WTC11 (cell line): ENCODE measurements around the gene FBXO47. TPM values are rescaled to one million over a fixed set of nuclear protein-coding genes. Genes with fewer than 3 reads are reported as not detected.

Source experiments
- ATAC-seq: fragments of 200-7000 bp; cut with Tn5 transposase; 2 replicates; pipeline ENCODE4 v1.10.0; 2021; ENCODE audit warnings: mild to moderate bottlenecking, moderate library complexity
- CTCF ChIA-PET: fragments of 300-600 bp; sonication (Branson Sonifier 250); formaldehyde crosslinking; loops from one replicate; lab custom pipeline; 2021; ENCODE audit warnings: antibody characterized with exemption; lab: Charles Lee
- POLR2A ChIA-PET: fragments of 350-600 bp; sonication (Branson Sonifier 250); formaldehyde crosslinking; loops from one replicate; lab custom pipeline; 2021; ENCODE audit warnings: antibody characterized with exemption; lab: Charles Lee
- DNase-seq: peaks from one replicate; pipeline ENCODE4 v3.0.0; 2021; ENCODE audit warnings: low spot score
- H3K27ac Mint-ChIP-seq: 2 replicates; pipeline ENCODE4 v1.8.0; 2021; ENCODE audit warnings: mixed read lengths
- H3K27me3 Mint-ChIP-seq: 2 replicates; pipeline ENCODE4 v1.8.0; 2021; ENCODE audit warnings: low read depth, mild to moderate bottlenecking, moderate library complexity, mixed read lengths
- H3K36me3 Mint-ChIP-seq: 2 replicates; pipeline ENCODE4 v1.8.0; 2021; ENCODE audit warnings: mixed read lengths
- H3K4me1 Mint-ChIP-seq: 2 replicates; pipeline ENCODE4 v1.8.0; 2022; ENCODE audit warnings: mixed read lengths
- H3K4me3 Mint-ChIP-seq: 2 replicates; pipeline ENCODE4 v1.8.0; 2021; ENCODE audit warnings: mild to moderate bottlenecking, moderate library complexity, mixed read lengths
- H3K9me3 Mint-ChIP-seq: 2 replicates; pipeline ENCODE4 v1.8.0; 2021; ENCODE audit warnings: mixed read lengths
- ATF6 ChIP-seq: sonication (generic); formaldehyde crosslinking; IDR thresholded peaks from 2 replicates; pipeline ENCODE4 v1.8.1; 2023; ENCODE audit warnings: mild to moderate bottlenecking, missing genetic modification reagents
- ELF4 ChIP-seq: sonication (generic); formaldehyde crosslinking; IDR thresholded peaks from 2 replicates; pipeline ENCODE4 v1.8.1; 2022; ENCODE audit warnings: low read depth, mild to moderate bottlenecking, moderate library complexity, missing genetic modification reagents
- EMX1 ChIP-seq: fragments of 250-450 bp; sonication (Bioruptor Pico); IDR thresholded peaks from 2 replicates; pipeline ENCODE4 v1.8.0; 2021; ENCODE audit warnings: mild to moderate bottlenecking
- ETV6 ChIP-seq: sonication (generic); formaldehyde crosslinking; IDR thresholded peaks from 2 replicates; pipeline ENCODE4 v1.8.1; 2022; ENCODE audit warnings: mild to moderate bottlenecking, missing genetic modification reagents
- FOXJ3 ChIP-seq: sonication (generic); formaldehyde crosslinking; IDR thresholded peaks from 2 replicates; pipeline ENCODE4 v1.9.0; 2021; ENCODE audit warnings: missing genetic modification reagents, mild to moderate bottlenecking, borderline replicate concordance
- FOXK1 ChIP-seq: sonication (generic); formaldehyde crosslinking; IDR thresholded peaks from 2 replicates; pipeline ENCODE4 v1.8.0; 2022; ENCODE audit warnings: mild to moderate bottlenecking, moderate library complexity, missing genetic modification reagents
- HMGXB4 ChIP-seq: sonication (generic); formaldehyde crosslinking; IDR thresholded peaks from 2 replicates; pipeline ENCODE4 v1.8.1; 2023; ENCODE audit warnings: mild to moderate bottlenecking, moderate library complexity, missing genetic modification reagents
- IRF2 ChIP-seq: sonication (generic); formaldehyde crosslinking; IDR thresholded peaks from 2 replicates; pipeline ENCODE4 v1.8.0; 2022; ENCODE audit warnings: low read depth, missing genetic modification reagents, borderline replicate concordance
- JUN ChIP-seq: sonication (generic); formaldehyde crosslinking; IDR thresholded peaks from 2 replicates; pipeline ENCODE4 v1.8.0; 2023; ENCODE audit warnings: mild to moderate bottlenecking, missing genetic modification reagents
- SMAD3 ChIP-seq: sonication (generic); formaldehyde crosslinking; IDR thresholded peaks from 2 replicates; pipeline ENCODE4 v1.8.0; 2022; ENCODE audit warnings: missing genetic modification reagents, mild to moderate bottlenecking, borderline replicate concordance
- STAT6 ChIP-seq: sonication (generic); formaldehyde crosslinking; conservative IDR thresholded peaks from 2 replicates; pipeline ENCODE4 v1.8.1; 2023; ENCODE audit warnings: mild to moderate bottlenecking, low read depth, missing genetic modification reagents, moderate library complexity
- TEAD1 ChIP-seq: sonication (generic); formaldehyde crosslinking; IDR thresholded peaks from 2 replicates; pipeline ENCODE4 v1.8.0; 2022; ENCODE audit warnings: mild to moderate bottlenecking, missing genetic modification reagents
- ZNF219 ChIP-seq: sonication (generic); formaldehyde crosslinking; IDR thresholded peaks from 2 replicates; pipeline ENCODE4 v1.8.0; 2023; ENCODE audit warnings: missing genetic modification reagents, mild to moderate bottlenecking, borderline replicate concordance
- ZNF263 ChIP-seq: sonication (generic); formaldehyde crosslinking; IDR thresholded peaks from 2 replicates; pipeline ENCODE4 v1.8.1; 2022; ENCODE audit warnings: low read depth, mild to moderate bottlenecking, moderate library complexity, missing genetic modification reagents
- ZNF532 ChIP-seq: fragments of 250-450 bp; sonication (Bioruptor Pico); IDR thresholded peaks from 2 replicates; pipeline ENCODE4 v1.9.0; 2021; ENCODE audit warnings: mild to moderate bottlenecking, borderline replicate concordance
- total RNA-seq: library from RNA; stranded (reverse); gene quantifications from 3 replicates; pipeline ENCODE4 v1.2.3, GENCODE V29; 2021
- TF ChIP-seq, protein P1 (sequence below): fragments of 250-450 bp; sonication (Bioruptor Pico); IDR thresholded peaks from 2 replicates; pipeline ENCODE4 v1.9.0; 2021; ENCODE audit warnings: mild to moderate bottlenecking
- TF ChIP-seq, protein P2 (sequence below): sonication (generic); formaldehyde crosslinking; IDR thresholded peaks from 2 replicates; pipeline ENCODE4 v1.8.1; 2022; ENCODE audit warnings: mild to moderate bottlenecking, missing genetic modification reagents, moderate library complexity, borderline replicate concordance
- TF ChIP-seq, protein P3 (sequence below): fragments of 250-450 bp; sonication (Bioruptor Pico); IDR thresholded peaks from 2 replicates; pipeline ENCODE4 v1.8.0; 2021; ENCODE audit warnings: mild to moderate bottlenecking
- TF ChIP-seq, protein P4 (sequence below): sonication (generic); formaldehyde crosslinking; IDR thresholded peaks from 2 replicates; pipeline ENCODE4 v1.8.1; 2022; ENCODE audit warnings: low read depth, mild to moderate bottlenecking, moderate library complexity, missing genetic modification reagents, borderline replicate concordance

Gene FBXO47
- total RNA-seq, 1 experiment from 2014 or later, result not detected

DNA sequence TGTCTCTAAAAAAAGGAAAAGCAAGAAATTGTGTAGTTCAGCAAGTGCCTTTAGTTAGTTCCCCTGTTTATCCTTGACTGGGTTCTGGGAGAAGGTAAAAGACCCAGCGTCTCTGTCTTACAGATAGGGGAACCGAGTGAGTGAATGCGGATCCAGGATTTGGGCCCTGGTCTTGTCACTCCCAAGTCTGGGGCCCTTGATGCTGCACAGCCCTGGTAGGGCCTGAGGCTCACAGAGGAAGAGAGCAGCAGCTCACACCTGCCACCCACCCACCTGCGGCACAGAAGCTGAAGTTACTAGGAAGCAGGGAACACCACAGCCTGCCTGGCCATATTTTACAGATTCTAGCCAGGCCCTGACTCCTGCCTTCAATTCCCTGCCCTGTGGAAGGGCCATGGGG is 75.1 kb downstream of the FBXO47 start:
- no peak for TF ChIP-seq ZNF532 (CRISPR knock-in tag)
- no peak for TF ChIP-seq ATF6
- TF ChIP-seq, protein P1, sequence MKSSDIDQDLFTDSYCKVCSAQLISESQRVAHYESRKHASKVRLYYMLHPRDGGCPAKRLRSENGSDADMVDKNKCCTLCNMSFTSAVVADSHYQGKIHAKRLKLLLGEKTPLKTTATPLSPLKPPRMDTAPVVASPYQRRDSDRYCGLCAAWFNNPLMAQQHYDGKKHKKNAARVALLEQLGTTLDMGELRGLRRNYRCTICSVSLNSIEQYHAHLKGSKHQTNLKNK (CRISPR knock-in tag), result no peak
- no peak for TF ChIP-seq IRF2
- TF ChIP-seq, protein P2, sequence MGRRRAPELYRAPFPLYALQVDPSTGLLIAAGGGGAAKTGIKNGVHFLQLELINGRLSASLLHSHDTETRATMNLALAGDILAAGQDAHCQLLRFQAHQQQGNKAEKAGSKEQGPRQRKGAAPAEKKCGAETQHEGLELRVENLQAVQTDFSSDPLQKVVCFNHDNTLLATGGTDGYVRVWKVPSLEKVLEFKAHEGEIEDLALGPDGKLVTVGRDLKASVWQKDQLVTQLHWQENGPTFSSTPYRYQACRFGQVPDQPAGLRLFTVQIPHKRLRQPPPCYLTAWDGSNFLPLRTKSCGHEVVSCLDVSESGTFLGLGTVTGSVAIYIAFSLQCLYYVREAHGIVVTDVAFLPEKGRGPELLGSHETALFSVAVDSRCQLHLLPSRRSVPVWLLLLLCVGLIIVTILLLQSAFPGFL (CRISPR knock-in tag), result no peak
- TF ChIP-seq, protein P3, sequence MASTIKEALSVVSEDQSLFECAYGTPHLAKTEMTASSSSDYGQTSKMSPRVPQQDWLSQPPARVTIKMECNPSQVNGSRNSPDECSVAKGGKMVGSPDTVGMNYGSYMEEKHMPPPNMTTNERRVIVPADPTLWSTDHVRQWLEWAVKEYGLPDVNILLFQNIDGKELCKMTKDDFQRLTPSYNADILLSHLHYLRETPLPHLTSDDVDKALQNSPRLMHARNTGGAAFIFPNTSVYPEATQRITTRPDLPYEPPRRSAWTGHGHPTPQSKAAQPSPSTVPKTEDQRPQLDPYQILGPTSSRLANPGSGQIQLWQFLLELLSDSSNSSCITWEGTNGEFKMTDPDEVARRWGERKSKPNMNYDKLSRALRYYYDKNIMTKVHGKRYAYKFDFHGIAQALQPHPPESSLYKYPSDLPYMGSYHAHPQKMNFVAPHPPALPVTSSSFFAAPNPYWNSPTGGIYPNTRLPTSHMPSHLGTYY (CRISPR knock-in tag), result no peak
- TF ChIP-seq ZNF219 (CRISPR knock-in tag), result no peak
- TF ChIP-seq STAT6 (CRISPR knock-in tag), result no peak
- no peak for TF ChIP-seq ZNF263 (CRISPR knock-in tag)
- no peak for TF ChIP-seq ETV6 (CRISPR knock-in tag)
- TF ChIP-seq FOXK1 (CRISPR knock-in tag), result no peak
- no peak for TF ChIP-seq TEAD1 (CRISPR knock-in tag)
- no peak for TF ChIP-seq SMAD3 (CRISPR knock-in tag)
- TF ChIP-seq, protein P4, sequence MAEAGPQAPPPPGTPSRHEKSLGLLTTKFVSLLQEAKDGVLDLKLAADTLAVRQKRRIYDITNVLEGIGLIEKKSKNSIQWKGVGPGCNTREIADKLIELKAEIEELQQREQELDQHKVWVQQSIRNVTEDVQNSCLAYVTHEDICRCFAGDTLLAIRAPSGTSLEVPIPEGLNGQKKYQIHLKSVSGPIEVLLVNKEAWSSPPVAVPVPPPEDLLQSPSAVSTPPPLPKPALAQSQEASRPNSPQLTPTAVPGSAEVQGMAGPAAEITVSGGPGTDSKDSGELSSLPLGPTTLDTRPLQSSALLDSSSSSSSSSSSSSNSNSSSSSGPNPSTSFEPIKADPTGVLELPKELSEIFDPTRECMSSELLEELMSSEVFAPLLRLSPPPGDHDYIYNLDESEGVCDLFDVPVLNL (CRISPR knock-in tag), result no peak
- no peak for TF ChIP-seq JUN
- TF ChIP-seq FOXJ3 (CRISPR knock-in tag), result no peak
- TF ChIP-seq HMGXB4 (CRISPR knock-in tag), result no peak
- TF ChIP-seq ELF4 (CRISPR knock-in tag), result no peak
- TF ChIP-seq EMX1 (CRISPR knock-in tag), result no peak
- CTCF ChIA-PET, result interaction anchor here (0.7 kb wide), 1 partner anchor 45 kb away, joined by 3 read pairs; no protein-coding TSS in a partner anchor
- Mint-ChIP-seq H3K4me3 (no peak overlapping the region), H3K4me1 (peaks cover 23% of the 10 kb centered on the region), H3K9me3 (no peaks in the 10 kb centered on the region), H3K27me3 (no peaks in the 10 kb centered on the region), H3K36me3 (peaks cover 10% of the 10 kb centered on the region; the same call in 1 of the 2 replicates), H3K27ac (0 out of 2 replicates have a peak overlapping the region, but pooled peaks have one; percentile 36)
- ATAC-seq (no peak), DNase-seq (no peak)
- POLR2A ChIA-PET, result no interaction called here
